ENCODE data around the gene SLC38A10. TPM values are rescaled to one million over a fixed set of nuclear protein-coding genes. Genes with fewer than 3 reads are reported as not detected.

The SLC38A10 gene
- total and polyA plus RNA-seq, 2 of the 13 experiments (the other 11 are each of a cell fraction or from before 2014, with no cell fraction given) = 23.4 to 55.8 TPM

DNA sequence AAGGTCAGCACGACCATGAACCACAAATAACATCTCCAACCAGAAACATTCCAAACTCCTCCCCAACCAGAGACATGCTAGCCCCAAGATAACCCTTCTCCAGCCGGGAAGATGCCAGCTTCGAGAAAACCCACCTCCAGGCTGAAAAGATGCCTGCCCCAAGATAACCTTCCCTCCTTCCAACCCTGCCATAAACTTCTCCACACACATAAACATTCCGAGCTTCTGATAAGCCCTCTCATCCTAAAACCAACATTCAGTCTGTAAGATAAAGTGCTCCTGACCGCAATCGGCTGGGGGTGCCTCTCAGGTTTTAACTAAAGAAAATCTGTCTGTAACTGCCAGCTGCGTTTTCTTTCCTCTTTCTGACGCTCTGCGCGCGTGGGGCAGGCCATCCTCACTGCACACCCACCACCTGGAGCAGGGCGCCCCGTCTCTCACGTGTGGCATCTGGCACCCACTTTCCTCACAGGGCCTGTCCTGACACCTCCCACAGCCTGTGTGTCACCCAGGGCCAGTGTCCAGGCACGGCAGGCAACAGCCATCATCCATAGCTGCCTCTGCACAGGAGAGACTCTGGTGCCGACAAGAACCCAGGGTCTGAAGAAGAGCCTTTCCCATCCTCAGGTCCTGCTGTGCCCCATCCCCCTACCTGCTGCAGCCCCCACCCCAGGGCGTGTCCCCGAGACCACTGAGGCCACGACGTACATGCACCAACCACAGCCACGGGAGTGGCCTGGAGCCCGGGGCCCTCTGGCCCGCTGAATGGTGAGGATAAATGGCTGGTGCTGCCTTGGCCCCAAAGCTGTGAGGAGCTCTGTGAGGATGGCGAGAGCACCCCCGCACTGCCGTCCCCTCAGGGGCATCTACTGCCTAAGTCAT, 59.9 kb downstream of the SLC38A10 start (continued):
- TF ChIP-seq, protein P1, sequence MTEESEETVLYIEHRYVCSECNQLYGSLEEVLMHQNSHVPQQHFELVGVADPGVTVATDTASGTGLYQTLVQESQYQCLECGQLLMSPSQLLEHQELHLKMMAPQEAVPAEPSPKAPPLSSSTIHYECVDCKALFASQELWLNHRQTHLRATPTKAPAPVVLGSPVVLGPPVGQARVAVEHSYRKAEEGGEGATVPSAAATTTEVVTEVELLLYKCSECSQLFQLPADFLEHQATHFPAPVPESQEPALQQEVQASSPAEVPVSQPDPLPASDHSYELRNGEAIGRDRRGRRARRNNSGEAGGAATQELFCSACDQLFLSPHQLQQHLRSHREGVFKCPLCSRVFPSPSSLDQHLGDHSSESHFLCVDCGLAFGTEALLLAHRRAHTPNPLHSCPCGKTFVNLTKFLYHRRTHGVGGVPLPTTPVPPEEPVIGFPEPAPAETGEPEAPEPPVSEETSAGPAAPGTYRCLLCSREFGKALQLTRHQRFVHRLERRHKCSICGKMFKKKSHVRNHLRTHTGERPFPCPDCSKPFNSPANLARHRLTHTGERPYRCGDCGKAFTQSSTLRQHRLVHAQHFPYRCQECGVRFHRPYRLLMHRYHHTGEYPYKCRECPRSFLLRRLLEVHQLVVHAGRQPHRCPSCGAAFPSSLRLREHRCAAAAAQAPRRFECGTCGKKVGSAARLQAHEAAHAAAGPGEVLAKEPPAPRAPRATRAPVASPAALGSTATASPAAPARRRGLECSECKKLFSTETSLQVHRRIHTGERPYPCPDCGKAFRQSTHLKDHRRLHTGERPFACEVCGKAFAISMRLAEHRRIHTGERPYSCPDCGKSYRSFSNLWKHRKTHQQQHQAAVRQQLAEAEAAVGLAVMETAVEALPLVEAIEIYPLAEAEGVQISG (CRISPR knock-in tag; IDR thresholded peaks at IDR 0.05) = no peak
- no peak for TF ChIP-seq ZBTB1 (CRISPR knock-in tag; IDR thresholded peaks at IDR 0.05; ENCODE audit: borderline replicate concordance)
- TF ChIP-seq XRCC5 (optimal IDR thresholded peaks at IDR 0.05; ENCODE audit: low read length) = no peak
- TF ChIP-seq ZNF616 (CRISPR knock-in tag; IDR thresholded peaks at IDR 0.05; ENCODE audit: low read depth) = no peak
- no peak for TF ChIP-seq ZNF205 (CRISPR knock-in tag; IDR thresholded peaks at IDR 0.05)
- TF ChIP-seq MIXL1 (CRISPR knock-in tag; IDR thresholded peaks at IDR 0.05) = no peak
- TF ChIP-seq SIN3B (IDR thresholded peaks at IDR 0.05; ENCODE audit: low read length) = no peak
- TF ChIP-seq HCFC1 (IDR thresholded peaks at IDR 0.05; ENCODE audit: low read depth, low read length) = no peak
- no peak for TF ChIP-seq ZFP36L2 (CRISPR knock-in tag; IDR thresholded peaks at IDR 0.05)
- no peak for TF ChIP-seq ZNF543 (CRISPR knock-in tag; IDR thresholded peaks at IDR 0.05)
- TF ChIP-seq, protein P2, sequence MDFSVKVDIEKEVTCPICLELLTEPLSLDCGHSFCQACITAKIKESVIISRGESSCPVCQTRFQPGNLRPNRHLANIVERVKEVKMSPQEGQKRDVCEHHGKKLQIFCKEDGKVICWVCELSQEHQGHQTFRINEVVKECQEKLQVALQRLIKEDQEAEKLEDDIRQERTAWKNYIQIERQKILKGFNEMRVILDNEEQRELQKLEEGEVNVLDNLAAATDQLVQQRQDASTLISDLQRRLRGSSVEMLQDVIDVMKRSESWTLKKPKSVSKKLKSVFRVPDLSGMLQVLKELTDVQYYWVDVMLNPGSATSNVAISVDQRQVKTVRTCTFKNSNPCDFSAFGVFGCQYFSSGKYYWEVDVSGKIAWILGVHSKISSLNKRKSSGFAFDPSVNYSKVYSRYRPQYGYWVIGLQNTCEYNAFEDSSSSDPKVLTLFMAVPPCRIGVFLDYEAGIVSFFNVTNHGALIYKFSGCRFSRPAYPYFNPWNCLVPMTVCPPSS (IDR thresholded peaks at IDR 0.05) = no peak

Data from HepG2 (cell line).